Activated T-cell treated with anti-CD3 and anti-CD28 coated beads for 1 hour (primary cell): ENCODE data around the gene ATP6V0A1.
"Not testable (repeated sequence)": the region's sequence is repeated elsewhere in the genome, so short reads cannot be mapped to it uniquely, and the experiment has no call there.

Experiments
- DNase-seq: peaks from one replicate; pipeline ENCODE4 v3.0.0-alpha.2; 2020; ENCODE audit warnings: low read depth

Gene ATP6V0A1

DNA sequence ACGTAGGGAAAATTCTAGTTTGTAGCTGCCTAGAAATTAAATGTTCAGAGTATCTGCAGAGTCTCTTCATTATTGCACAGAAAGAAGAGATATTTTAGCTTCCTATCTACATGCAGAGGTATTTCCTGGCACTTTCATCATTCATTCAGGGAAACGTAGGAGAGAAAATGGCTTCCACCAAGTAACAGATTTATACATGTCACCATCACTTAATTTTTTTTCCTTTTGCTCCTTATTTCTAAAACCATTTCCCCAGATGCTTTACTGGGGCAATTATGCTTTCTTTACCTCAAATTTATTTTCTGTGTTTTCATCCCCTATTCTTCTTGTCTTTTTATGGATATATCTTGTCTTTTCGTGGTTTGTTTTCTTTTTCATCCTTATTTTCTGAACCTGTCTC is 18.5 kb downstream of the ATP6V0A1 start:
- DNase-seq = no peak

DNA sequence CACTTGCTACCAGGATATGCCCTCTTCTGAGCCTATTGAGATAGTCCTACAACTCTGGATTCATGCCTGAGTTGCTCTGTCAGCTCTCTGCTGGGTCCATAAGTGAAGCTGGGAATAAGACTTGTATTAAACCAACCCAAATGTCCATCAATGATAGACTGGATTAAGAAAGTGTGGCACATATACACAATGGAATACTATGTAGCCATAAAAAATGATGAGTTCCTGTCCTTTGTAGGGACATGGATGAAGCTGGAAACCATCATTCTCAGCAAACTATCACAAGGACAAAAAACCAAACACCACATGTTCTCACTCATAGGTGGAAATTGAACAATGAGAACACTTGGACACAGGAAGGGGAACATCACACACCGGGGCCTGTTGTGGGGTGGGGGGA is 19.1 kb downstream of the ATP6V0A1 start:
- not testable (repeated sequence) for DNase-seq

DNA sequence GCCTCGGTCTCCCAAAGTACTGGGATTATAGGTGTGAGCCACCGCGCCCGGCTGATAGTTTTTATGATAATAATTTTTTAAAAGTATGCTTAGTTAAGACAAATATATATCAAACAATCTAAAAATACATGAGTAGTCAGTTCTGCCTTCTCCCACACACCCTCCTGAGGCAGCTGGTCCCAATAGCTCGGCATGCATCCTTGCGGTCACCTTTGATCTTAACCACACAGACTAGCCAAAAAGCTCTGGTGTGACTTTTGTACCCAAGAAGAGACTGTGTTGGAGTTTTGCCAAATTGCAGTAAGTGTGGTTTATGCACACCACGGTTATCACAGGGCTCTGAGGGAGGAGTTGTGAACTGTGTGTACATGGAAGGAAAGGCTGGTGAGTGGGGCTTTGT is 25.6 kb downstream of the ATP6V0A1 start:
- DNase-seq = peak; percentile 14

DNA sequence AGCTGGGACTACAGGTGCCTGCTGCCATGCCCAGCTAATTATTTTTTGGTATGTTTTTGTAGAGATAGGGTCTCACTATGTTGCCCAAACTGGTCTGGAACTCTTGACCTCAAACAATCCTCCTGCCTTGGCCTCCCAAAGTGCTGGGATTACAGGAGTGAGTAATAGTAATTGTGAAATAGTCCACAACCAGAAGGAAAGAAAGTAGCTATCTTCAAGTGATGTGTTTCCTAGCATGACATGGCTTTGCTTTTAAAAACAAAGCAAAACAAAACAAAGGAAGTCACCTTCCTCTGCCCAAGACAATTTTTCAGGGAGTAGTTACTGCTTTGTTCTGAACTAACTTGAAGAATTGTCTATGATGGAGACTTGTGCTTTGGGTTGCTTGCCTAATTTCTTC is 27.0 kb downstream of the ATP6V0A1 start:
- no peak for DNase-seq

DNA sequence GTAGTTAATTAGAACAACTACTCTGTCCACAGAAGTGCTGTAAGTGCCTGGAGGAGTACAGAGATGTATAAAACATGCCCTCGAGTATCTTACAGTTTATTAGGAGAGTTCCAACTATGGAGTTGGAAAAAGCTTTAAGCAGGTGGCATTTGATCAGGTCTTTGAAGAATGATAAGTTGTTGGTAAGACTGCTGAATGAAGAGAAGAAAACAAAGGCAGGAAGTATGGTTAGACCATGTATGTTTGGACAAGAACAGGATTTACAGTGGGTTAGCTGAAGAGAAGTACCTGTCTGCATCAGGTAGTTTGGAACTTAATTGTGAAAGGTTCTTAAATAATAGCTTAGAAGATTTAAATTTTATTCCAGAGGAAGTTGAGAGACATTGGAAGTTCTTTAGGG is 29.4 kb downstream of the ATP6V0A1 start:
- DNase-seq = no peak

DNA sequence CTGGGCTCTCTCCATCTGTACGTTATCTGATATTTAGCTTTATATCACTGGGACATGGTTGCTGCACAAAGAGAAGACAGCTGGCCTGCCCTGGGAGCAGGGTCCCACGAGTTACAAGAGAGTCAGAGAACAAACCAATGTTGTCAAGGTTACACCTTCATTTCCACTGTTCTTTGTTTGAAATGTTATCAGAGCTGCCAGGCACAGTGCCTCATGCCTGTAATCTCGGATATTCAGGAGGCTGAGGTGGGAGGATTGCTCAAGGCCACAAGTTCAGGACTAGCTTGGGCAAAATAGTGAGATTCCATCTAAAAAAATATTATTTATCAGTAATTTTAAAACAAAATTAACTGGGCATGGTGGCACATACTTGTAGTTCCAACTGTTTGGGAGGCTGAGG is 34.6 kb downstream of the ATP6V0A1 start:
- DNase-seq = no peak

DNA sequence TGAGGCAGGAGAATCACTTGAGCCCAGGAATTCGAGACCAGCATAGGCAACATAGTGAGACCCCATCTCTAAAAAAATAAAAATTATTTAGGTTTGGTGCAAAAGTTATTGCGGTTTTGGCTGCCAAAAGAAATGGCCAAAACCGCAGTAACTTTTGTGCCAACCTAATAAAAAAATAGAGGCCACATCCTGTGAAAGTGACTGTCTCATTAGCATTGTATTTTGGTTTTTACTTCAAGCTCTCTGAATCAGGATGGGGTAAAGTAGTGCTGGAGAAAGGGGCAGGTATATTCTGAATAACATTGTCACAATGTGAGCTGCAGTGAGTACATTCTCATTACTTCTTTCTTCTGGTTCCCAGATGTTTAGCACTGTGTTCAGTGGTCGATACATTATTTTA is 36.0 kb downstream of the ATP6V0A1 start:
- DNase-seq = no peak

DNA sequence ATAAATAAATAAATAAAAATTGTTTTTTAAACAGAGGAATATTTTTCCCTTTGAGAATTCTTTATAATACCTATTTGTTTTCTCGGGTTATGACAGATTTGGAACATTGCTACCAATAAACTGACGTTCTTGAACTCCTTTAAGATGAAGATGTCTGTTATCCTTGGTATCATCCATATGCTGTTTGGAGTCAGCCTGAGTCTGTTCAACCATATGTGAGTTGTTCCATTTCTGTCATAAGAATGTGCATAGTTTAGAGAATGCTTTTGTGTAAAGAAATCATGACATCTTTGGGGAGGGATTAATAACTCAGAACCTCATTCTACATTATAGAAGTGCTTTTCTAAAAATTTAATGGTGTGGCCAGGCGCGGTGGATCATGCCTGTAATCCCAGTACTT is 40.1 kb downstream of the ATP6V0A1 start:
- no peak for DNase-seq

DNA sequence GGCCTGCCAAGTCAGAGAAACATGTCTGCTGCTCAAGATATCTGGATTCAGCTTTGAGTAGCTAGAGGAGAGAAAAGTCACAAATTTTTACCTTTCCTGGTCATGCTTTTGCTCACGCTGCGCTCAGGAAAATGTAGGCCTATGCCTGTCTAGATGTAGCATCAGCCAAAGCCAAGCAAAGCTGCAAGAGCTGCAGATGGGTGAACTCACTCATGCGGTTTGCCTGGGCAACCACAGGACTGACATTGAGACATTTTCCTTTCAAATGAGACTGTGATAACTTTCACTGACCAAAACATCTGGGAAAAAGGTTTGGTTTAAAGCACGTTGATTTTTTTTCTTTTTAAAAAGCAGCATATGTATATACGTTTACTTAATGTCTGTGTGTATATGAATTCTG is 43.4 kb downstream of the ATP6V0A1 start:
- no peak for DNase-seq

DNA sequence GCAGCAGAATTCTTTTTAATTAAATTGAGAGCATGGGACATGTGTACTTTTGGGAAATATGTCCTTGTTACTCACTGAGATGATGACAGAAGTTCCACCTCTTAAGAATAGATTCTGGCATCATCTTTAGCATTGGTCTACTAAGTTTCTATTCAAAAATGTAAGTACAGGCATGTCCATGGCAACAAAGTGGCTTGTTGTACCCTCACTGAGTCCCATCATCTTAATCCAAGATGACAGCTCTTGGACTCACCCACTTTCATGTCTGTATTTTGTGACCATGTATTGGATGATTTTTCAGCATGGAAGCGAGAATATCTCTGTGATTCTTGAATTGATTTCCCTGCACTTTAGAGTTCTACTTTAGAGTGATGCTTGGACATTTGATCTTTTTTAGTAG is 44.2 kb downstream of the ATP6V0A1 start:
- DNase-seq = no peak

DNA sequence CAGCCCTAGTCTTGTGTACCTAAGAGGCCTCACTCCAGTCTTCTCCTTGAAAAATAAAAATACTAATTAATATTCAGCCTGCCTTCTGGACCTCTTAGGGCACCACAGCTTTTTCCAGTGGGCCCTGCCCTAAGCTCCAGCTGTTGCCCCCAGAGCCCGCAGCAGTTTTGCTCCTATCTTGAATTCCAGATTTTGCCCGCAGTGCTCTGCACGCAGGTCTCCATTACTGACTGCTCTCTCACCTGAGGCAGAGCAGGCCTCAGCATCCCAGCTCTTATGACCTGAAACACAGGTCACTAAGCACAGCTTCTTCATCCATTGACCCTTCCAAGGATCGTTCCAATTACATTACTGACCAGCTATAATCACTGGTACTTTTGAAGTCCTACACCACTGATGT is 49.0 kb downstream of the ATP6V0A1 start:
- no peak for DNase-seq

DNA sequence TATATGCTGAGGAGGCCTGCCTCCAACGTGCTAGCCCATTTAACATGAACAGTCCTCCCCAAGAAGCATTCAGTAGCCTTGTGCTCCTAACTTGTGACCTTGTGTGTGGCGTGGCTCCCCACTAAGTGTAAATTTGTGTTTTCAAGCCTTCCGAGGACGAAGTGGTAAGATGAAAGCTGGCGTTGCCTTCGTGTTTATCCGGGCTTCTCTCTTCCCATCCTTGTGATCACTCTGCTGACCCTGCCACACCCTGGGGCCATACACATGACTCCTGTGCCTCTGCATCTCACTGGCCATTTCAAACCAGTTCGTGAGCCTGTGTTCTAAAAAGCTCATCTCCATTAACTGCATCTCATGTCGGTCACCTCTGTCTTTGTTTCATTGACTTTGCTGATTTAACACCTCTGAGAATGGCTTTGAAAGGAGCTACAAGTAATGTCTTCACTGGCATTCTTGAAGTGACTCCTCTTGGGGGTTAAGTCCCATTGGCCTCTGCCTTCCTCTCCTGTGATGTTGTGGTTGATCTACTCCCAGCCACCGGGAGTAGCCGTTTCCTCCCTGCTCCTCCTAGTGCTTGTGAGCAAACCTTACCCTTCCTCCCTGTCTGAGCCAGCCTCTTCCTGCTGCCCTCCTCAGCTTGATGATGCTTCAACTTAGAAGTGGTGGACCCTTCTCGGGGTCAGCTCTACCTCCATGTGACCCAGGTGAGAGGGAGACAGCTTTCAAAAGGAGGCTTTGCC is 49.9 kb downstream of the ATP6V0A1 start:
- DNase-seq = no peak

DNA sequence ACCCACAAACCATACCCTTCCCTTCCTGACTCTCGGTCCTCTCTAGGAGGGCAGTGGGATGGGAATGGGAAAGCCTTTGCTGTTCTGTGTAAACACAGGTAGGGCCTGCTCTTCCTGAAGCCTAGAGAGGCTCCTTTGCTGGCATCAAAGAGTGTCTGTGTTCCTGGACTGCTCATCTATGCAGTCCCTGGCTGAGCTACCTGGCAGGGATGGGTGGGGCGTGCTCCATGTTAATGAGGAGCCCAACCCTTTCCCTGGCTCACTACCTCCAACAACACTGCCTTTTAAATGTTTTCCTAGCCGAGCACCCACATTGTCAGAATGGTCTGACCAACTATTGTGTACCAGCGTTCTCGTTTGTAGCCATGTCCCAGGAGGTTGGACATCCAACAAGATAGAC is 50.7 kb downstream of the ATP6V0A1 start:
- no peak for DNase-seq

DNA sequence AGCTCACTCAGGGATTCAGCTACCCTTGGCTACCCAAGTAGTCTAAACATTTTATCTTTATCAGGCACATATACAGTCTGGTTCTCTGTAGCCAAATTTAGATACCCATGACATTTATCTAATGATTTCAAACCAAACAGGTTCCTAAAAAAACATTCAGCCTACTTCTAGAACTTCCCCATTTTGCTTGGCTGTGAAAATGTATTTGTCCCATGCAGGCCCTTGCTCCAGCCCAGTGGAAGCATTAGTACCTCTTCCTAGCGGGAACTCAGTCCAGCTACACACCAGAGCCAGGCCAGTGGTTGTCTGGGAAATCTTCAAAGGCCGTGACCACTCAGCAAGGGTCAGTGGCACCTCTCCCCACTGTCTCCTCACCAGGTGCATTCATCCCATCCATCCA is 51.2 kb downstream of the ATP6V0A1 start:
- DNase-seq = no peak

DNA sequence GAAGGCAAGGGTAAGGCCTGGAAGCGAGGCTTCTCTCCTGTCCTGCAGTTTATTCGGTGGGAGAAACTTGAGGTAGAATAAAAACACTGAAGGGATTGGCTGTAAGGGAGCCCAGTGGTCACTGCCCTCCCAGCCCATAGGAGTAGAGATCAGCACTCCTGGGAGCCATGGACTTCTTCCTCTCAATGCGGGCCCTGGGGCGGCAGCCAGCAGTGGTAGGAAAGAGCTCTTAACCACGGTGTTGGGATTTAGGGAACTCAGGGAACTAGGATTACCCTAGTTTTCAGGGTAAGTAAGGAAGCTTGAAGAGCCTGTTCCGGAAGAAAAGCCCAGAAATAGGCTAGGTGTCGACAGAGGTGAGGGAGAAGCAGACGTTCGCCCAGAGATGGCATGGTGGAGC is 53.6 kb downstream of the ATP6V0A1 start:
- no peak for DNase-seq

DNA sequence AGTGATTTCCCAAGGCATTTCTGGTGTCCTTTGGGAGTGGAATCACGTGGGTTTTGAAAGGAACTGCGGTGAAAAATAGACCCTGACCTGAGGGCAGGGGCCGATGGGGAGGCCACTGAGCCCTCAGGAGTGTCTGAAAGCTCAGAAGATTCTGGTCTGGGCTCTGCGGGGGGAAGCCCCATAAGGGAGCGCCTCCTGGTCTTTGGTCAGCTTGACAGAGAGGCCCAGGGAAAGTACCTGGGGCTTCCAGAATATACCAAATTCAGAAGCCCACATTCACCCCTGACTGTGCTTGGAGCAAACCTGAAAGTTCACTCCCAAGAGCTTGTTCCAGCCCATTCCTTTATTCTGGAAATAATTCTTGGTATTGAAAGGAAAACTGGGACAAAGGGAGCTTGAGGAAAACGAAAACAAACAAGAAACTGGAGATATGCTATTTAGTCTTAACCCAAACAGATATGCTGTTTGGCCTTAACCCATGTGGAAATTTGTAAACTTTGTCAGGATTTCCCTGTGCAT is 54.1 kb downstream of the ATP6V0A1 start:
- no peak for DNase-seq

DNA sequence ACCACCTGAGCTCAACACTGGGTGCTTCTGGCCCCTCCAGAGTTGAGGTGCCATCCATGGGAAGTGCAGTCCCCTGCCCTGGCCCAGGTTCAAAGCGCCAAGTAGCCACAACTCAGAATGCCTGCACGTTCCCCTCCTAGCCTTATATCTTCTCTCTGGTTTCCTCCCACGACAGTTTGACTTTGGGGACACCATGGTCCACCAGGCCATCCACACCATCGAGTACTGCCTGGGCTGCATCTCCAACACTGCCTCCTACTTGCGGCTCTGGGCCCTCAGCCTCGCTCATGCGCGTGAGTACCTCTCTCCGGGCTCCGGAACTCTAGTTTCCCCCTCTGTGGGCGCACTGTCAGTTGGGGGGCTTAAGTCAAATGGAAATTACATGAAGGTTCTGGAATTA is 55.0 kb downstream of the ATP6V0A1 start:
- DNase-seq = no peak

DNA sequence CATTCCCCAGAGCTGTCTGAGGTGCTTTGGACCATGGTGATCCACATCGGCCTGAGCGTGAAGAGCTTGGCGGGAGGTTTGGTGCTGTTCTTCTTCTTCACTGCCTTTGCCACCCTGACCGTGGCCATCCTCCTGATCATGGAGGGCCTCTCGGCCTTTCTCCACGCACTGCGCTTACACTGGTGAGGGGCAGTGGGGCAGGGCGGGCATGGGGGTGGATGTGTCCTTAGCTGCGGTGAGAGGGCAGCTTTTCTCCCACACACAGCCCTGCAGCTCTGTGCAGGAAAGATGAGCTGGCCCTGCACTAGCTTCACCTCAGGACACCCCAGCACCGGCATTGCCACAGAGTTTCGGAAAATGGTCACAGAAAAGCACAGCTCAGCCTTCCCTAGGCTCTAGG is 55.6 kb downstream of the ATP6V0A1 start:
- no peak for DNase-seq

DNA sequence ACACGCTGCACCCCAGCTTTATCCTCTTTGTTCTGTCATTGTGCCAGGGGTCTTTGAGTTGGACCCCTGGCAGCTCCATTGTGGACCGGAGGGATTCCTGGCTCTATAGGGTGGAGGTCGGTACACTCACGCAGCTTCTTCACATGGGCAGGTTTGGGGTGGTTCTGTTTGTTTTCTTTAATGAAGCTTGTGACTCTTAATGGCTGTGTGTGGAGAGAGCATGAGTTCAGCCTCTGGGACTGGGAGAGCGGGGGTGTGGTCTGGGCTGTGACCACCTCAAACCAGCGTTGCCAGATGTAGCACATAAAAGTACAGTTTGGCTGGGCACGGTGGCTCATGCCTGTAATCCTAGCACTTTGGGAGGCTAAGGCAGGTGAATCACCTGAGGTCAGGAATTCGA is 56.2 kb downstream of the ATP6V0A1 start:
- no peak for DNase-seq

DNA sequence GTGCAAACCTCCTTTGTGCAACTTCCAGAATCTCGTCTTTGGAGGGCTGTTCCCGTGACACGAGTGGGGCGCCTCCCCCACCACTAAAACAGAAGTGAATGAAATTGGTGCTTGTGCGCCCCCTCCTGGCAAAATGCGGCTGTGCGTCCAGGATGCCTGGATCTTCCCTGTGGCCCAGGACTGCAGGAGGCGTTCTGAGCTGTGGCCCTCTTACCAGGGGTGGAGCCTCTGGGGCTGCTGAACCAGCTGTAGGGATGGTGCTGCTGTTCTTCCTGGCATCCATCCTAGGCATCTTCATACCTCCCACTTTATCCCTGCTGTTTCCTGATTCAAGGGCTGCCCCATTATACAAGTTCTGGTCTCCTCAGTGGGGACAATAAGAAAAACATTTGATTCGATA is 58.8 kb downstream of the ATP6V0A1 start:
- peak; percentile 84 for DNase-seq

DNA sequence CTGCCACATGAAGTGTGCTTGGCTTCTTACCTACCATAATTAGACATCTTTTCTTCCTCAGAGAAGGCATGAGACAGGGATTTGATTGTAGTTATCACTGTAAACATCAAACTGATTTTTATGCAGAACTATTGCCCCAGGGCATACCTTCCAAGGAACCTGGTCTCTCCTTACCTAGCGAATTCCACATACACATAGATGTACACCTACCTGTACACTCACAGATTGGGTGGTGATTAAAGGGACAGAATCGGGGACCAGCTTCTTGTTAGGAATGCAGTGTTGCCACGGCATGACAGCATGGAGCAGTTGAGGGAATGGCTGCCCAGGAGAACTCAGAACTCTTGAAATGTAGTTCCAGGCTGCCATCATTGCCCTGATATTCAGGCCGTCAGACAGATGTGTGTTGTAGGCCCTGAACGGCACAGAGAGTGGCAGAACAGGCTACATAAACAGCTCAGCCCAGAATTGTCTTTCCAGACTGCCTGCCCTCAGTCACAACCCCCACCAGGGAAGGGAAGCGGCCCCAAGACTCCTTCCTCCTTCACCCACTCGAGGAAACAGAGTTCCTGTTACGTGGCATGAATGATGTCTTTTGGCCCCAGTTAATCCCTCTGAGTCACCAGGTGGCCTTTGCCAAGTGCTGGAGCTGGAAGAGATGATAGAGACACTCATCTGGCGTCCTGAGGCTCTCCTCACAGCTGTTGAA is 59.5 kb downstream of the ATP6V0A1 start:
- no peak for DNase-seq

DNA sequence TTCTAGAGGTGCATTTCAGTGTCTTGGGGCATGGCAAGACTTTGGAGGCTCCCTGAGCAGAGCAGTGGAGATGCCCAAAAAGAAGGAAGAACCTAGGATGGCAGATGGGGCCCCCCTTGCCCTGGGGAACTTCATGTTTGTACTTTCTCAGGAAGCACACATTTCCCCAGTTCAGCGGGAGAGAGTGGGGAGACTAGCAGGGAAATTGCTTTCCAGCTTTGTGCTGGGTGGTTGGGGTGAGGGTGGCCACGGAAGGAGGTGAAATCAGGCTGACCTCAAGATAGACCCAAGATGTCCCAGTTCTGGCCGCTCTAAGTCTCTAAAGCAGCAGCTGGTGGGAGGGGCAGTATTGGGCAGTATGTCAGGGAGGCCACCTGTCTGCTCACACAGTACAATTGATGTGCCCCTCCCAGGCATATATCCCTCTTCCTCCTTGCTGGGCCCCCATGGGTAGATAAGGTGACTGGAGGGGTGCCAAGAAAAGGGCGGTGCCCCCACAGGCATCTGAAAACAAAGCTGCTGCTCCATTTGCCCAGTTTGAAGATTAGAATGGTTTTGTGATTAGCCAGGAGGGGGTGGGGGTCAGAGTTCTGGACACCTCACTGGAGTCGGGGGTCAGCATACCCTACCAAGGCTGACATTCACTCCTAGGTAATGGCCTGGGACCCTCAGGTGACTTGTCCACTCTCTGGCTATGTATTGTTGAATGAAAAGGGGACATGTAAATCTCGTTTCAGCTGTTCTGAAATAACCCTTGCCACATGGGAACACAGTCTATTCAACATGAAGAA is 60.3 kb downstream of the ATP6V0A1 start:
- no peak for DNase-seq
